Nephron progenitor cell (in vitro differentiated cells): ENCODE data around the gene SLC1A7.
A peak's percentile ranks its signal among the peaks of the same experiment; 100 is the strongest.

Experiments used
- DNase-seq: peaks from one replicate; pipeline ENCODE4 v3.0.0; 2021
- H3K27ac Mint-ChIP-seq: 2 replicates; pipeline ENCODE4 v1.8.0; 2021; ENCODE audit warnings: mild to moderate bottlenecking, moderate library complexity, mixed read lengths
- H3K27me3 Mint-ChIP-seq: 2 replicates; pipeline ENCODE4 v1.8.0; 2021; ENCODE audit warnings: mild to moderate bottlenecking, low read depth, mixed read lengths; ENCODE audit not compliant: poor library complexity
- H3K36me3 Mint-ChIP-seq: 2 replicates; pipeline ENCODE4 v1.8.0; 2021; ENCODE audit warnings: low read depth, mixed read lengths
- H3K4me1 Mint-ChIP-seq: 2 replicates; pipeline ENCODE4 v1.8.0; 2021; ENCODE audit warnings: mixed read lengths
- H3K4me3 Mint-ChIP-seq: 2 replicates; pipeline ENCODE4 v1.8.0; 2021; ENCODE audit warnings: mild to moderate bottlenecking, moderate library complexity, mixed read lengths
- H3K9me3 Mint-ChIP-seq: 2 replicates; pipeline ENCODE4 v1.8.0; 2021; ENCODE audit warnings: mild to moderate bottlenecking, moderate library complexity, mixed read lengths
- CTCF ChIP-seq: fragments of 200-600 bp; sonication (generic); IDR thresholded peaks from 2 replicates; pipeline ENCODE4 v1.5.0; 2021; ENCODE audit warnings: antibody characterized with exemption

SLC1A7 gene

GRCh38 chr1:53125623-53126360, 16.6 kb downstream of the SLC1A7 start:
- Mint-ChIP-seq H3K36me3 (no peaks in the 10 kb centered on the region), H3K4me3 (no peak overlapping the region), H3K4me1 (peaks cover 73% of the 10 kb centered on the region), H3K27ac (no peak overlapping the region), H3K27me3 (peaks cover 17% of the 10 kb centered on the region), H3K9me3 (no peaks in the 10 kb centered on the region)
- no peak for DNase-seq
- no peak for TF ChIP-seq CTCF

- Mint-ChIP-seq H3K27me3 (peaks cover 19% of the 10 kb centered on the region), H3K4me1 (peaks cover 74% of the 10 kb centered on the region), H3K9me3 (no peaks in the 10 kb centered on the region), H3K27ac (peak overlapping the region; percentile 53), H3K36me3 (no peaks in the 10 kb centered on the region), H3K4me3 (no peak overlapping the region)
- DNase-seq: no peak
- no peak for TF ChIP-seq CTCF
Observed at GRCh38 chr1:53125122-53125521, 17.3 kb downstream of the SLC1A7 start.

GRCh38 chr1:53123453-53124140, 18.8 kb downstream of the SLC1A7 start:
- peaks cover 15% of the 10 kb centered on the region for H3K27me3 Mint-ChIP-seq
- no peaks in the 10 kb centered on the region for H3K9me3 Mint-ChIP-seq
- DNase-seq: no peak
- H3K4me3 Mint-ChIP-seq: no peak overlapping the region
- H3K27ac Mint-ChIP-seq: no peak overlapping the region
- H3K4me1 Mint-ChIP-seq: peaks cover 71% of the 10 kb centered on the region
- no peak for TF ChIP-seq CTCF
- no peaks in the 10 kb centered on the region for H3K36me3 Mint-ChIP-seq

GRCh38 chr1:53122961-53123413, 19.5 kb downstream of the SLC1A7 start:
- no peak for TF ChIP-seq CTCF
- H3K4me1 Mint-ChIP-seq: peaks cover 69% of the 10 kb centered on the region
- H3K36me3 Mint-ChIP-seq: no peaks in the 10 kb centered on the region
- H3K27ac Mint-ChIP-seq: no peak overlapping the region
- no peak overlapping the region for H3K4me3 Mint-ChIP-seq
- no peaks in the 10 kb centered on the region for H3K9me3 Mint-ChIP-seq
- no peak for DNase-seq
- H3K27me3 Mint-ChIP-seq: peaks cover 12% of the 10 kb centered on the region

GRCh38 chr1:53122201-53122885, 20.1 kb downstream of the SLC1A7 start:
- Mint-ChIP-seq H3K9me3 (no peaks in the 10 kb centered on the region), H3K36me3 (no peaks in the 10 kb centered on the region), H3K4me3 (no peak overlapping the region), H3K4me1 (peaks cover 68% of the 10 kb centered on the region), H3K27ac (no peak overlapping the region), H3K27me3 (peaks cover 12% of the 10 kb centered on the region)
- no peak for TF ChIP-seq CTCF
- DNase-seq: no peak
